NOMO-1 (cell line): ENCODE results near the gene F13B.
"Not testable (repeated sequence)": the region's sequence is repeated elsewhere in the genome, so short reads cannot be mapped to it uniquely, and the experiment has no call there.

Source experiments
- DNase-seq, 2 experiments: peaks; one replicate each; lab custom pipeline; 2025; ENCODE audit not compliant: unreplicated experiment in 2 of 2; lab: John Stamatoyannopoulos, UW

The F13B gene

GRCh38 chr1:197049100-197049499 is 18.0 kb downstream of the F13B start:
- DNase-seq, result no peak

GRCh38 chr1:197042676-197043341 is 24.3 kb downstream of the F13B start:
- no peak for DNase-seq

- no peak for DNase-seq
These were observed 25.3 kb downstream of the F13B start for GRCh38 chr1:197041486-197042353.

- no peak for DNase-seq
These were observed 30.2 kb downstream of the F13B start for GRCh38 chr1:197036861-197037260.

GRCh38 chr1:197034631-197035339 is 32.3 kb downstream of the F13B start:
- DNase-seq, result not testable (repeated sequence)

GRCh38 chr1:197029749-197030148 is 37.3 kb downstream of the F13B start:
- no peak for DNase-seq

- DNase-seq, result no peak
These were observed 39.7 kb downstream of the F13B start for GRCh38 chr1:197027359-197027758.

GRCh38 chr1:197024460-197024859 is 42.6 kb downstream of the F13B start:
- DNase-seq, result no peak

- DNase-seq, result no peak
These were observed 45.3 kb downstream of the F13B start for GRCh38 chr1:197021716-197022115.

- DNase-seq, result no peak
These were observed 49.4 kb downstream of the F13B start for GRCh38 chr1:197017558-197018146.

GRCh38 chr1:197016751-197017150 is 50.3 kb downstream of the F13B start:
- no peak for DNase-seq

- DNase-seq, result no peak
These were observed 53.8 kb downstream of the F13B start for GRCh38 chr1:197013234-197013633.

- DNase-seq, result no peak
These were observed 55.4 kb downstream of the F13B start for GRCh38 chr1:197011614-197012013.

- DNase-seq, result no peak
These were observed 58.2 kb downstream of the F13B start for GRCh38 chr1:197008861-197009260.

GRCh38 chr1:197003132-197003531 is 63.9 kb downstream of the F13B start:
- DNase-seq, result no peak

GRCh38 chr1:197001828-197002227 is 65.2 kb downstream of the F13B start:
- no peak for DNase-seq

- no peak for DNase-seq
These were observed 69.6 kb downstream of the F13B start for GRCh38 chr1:196997423-196997822.

GRCh38 chr1:196993916-196994315 is 73.1 kb downstream of the F13B start:
- DNase-seq, result no peak

GRCh38 chr1:196991919-196992651 is 75.0 kb downstream of the F13B start:
- DNase-seq, result not testable (repeated sequence)
